Astrocyte of the spinal cord (primary cell): ENCODE results near the gene ZC3H18.
A peak's percentile ranks its signal among the peaks of the same experiment; 100 is the strongest.
"Not testable (repeated sequence)": the region's sequence is repeated elsewhere in the genome, so short reads cannot be mapped to it uniquely, and the experiment has no call there.

Experiments used
- DNase-seq: peaks from one replicate; pipeline ENCODE4 v3.0.0; 2011; ENCODE audit warnings: low read depth, low spot score
- H3K4me3 ChIP-seq: 2 replicates; pipeline ENCODE4 v1.5.1; 2011; ENCODE audit warnings: low read depth, mild to moderate bottlenecking, low read length, moderate library complexity
- in situ Hi-C: cut with HindIII; loops from 2 replicates; pipeline ENCODE4 v1.10.0; 2017; ENCODE audit warnings: low sequenced_read_pairs
- TF ChIP-seq, protein P1 (sequence below): IDR thresholded peaks from 2 replicates; pipeline ENCODE4 v1.5.1; 2012; ENCODE audit warnings: low read depth, mild to moderate bottlenecking, low read length, inconsistent platforms

Gene ZC3H18

DNA sequence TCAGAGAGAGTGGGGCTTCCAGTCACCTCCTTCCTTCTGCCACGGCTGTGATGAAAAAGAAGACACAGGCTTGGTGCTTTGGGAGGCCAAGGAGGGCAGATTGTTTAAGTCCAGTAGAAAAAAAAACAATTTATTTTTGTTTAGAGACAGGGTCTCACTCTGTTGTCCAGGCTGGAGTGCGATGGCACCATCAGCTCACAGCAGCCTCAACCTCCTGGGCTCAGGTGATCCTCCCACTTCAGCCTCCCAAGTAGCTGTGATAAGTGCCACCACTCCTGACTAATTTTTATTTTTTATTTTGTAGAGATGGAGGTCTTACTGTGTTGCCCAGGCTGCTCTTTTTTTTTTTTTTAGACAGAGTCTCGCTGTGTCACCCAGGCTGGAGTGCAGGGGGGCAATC lies 95.4 kb downstream of the ZC3H18 start:
- in situ Hi-C loops, result no loop called here
- no peak for DNase-seq
- TF ChIP-seq, protein P1, sequence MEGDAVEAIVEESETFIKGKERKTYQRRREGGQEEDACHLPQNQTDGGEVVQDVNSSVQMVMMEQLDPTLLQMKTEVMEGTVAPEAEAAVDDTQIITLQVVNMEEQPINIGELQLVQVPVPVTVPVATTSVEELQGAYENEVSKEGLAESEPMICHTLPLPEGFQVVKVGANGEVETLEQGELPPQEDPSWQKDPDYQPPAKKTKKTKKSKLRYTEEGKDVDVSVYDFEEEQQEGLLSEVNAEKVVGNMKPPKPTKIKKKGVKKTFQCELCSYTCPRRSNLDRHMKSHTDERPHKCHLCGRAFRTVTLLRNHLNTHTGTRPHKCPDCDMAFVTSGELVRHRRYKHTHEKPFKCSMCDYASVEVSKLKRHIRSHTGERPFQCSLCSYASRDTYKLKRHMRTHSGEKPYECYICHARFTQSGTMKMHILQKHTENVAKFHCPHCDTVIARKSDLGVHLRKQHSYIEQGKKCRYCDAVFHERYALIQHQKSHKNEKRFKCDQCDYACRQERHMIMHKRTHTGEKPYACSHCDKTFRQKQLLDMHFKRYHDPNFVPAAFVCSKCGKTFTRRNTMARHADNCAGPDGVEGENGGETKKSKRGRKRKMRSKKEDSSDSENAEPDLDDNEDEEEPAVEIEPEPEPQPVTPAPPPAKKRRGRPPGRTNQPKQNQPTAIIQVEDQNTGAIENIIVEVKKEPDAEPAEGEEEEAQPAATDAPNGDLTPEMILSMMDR, result no peak
- H3K4me3 ChIP-seq, result no peak overlapping the region

DNA sequence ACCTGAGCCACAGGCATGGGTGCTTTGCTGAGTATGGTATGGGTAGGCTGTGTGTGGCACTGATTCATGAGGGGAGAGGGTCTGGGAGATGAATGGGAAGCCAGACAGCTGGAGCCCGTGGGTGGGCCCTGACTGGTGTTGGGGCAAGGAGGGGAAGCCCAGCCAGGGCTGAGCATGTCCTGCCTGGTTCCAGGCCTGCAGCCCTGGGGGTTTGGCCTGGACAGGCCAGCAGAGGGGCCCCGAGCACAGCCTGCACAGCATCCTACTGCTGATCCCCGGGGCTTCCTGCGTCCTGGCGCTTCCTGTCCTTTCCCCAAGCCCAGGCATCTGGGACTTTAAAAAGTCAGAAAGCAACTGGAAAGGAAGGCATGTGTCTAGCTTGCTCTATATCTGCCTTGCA lies 97.3 kb downstream of the ZC3H18 start:
- DNase-seq, result no peak
- no peak overlapping the region for H3K4me3 ChIP-seq
- in situ Hi-C loops, result no loop called here
- TF ChIP-seq, protein P1, result no peak

DNA sequence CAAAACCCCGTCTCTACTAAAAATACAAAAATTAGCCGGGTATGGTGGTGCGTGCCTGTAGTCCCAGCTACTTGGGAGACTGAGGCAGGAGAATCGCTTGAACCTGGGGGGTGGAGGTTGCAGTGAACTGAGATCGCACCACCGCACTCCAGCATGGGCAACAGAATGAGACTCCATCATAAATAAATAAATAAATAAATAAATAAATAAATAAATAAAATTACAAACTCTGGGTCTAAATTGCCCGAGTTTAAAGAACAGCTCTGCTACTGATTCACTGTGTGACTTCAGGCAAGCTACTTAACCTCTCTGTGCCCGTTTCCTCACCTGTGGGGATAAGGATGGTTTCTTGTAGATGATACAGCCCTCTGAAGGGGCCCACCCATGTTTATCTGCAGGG lies 99.3 kb downstream of the ZC3H18 start:
- H3K4me3 ChIP-seq, DNase-seq, in situ Hi-C loops: not testable (repeated sequence)

DNA sequence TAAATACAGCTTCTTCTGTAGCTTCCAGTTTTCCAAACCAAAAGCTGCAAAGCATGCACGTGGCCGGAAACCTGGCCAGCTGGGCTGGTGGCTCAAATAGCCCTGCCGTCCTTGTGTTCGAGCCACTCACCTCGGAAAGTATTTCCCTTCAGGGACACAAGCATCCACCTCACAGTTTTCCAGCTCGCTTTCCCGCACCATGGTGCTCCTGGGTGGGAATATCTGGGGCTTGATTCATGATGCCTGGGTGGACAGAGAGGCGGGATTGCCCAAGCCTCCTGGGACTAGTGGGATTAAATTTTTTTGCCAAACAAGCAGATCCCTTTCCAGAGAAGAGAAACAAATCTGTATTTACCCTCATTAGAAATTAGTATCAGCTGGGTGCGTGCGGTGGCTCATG lies 99.8 kb downstream of the ZC3H18 start:
- TF ChIP-seq, protein P1, result no peak
- H3K4me3 ChIP-seq, result no peak overlapping the region
- no peak for DNase-seq
- in situ Hi-C loops, result no loop called here

DNA sequence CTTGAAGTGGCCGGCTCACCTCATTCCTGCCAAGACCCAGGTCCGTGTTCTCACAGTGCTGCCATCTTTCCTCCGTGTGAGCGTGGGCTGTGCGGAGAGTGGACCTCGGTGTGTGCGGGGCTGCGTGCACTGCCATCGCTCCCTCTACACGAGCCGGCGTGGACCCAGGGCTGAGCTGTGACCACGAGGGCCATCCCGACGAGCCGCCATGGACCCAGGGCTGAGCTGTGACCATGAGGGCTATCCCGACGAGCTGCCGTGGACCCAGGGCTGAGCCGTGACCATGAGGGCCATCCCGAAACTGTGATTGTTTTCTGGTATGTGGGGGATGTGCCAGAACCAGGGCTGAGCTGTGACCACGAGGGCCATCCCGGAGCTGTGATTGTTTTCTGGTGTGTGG lies 101.6 kb downstream of the ZC3H18 start:
- TF ChIP-seq, protein P1, result no peak
- in situ Hi-C loops, result no loop called here
- H3K4me3 ChIP-seq, result no peak overlapping the region
- DNase-seq, result no peak

DNA sequence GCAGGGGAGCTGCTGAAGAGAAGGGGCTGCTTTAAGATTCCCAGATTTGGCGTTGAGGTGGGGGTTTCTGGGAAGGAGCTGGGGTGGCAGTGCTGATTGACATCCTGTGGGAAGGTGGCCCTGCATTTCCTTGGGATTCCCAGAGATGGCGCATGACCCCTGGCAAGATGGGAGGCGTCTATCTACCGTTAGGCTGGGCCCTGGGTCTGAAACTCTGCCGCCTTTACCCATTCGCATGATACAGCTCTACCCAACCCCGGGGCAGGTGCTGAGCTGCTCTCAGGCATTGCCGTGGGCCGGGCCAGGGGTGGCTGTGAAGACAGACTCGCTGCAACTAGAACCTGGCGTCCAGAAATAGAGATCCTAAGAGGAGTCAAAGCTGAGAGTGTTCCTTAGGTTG lies 102.6 kb downstream of the ZC3H18 start:
- DNase-seq, result no peak
- H3K4me3 ChIP-seq, result no peak overlapping the region
- in situ Hi-C loops, result no loop called here
- TF ChIP-seq, protein P1, result peak; percentile 38

DNA sequence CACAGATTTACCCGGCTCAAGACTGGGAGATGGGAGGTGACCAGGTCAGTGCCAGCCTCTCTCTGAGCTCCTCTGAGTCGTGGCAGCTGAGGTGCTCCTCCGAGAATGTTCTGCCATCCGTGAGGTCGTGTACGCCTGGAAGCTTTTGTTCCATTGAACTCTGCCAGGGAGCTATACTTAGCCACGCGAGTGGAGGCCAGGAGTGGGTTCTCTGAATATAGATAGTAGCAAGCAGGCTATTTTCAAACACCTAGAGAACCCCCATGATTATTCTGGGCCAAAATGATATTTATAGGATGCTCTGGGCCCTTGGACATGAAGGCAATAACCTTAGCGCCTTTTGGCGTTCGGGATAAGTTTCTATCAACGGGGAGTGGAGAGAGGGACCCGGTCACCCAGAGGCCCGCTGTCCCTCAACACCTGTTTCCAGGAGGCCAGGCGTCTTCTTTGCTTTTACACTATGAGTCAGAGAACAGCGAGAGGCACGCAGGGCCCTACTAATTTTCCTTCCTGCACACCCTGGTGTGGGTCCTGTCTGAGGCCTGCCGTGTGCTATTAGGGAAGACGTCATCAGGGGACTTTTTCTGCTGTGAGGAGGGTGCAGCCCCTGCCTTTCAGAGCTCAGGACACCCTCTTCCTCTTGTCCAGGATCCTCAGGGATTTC lies 103.6 kb downstream of the ZC3H18 start:
- TF ChIP-seq, protein P1, result no peak
- no peak for DNase-seq
- in situ Hi-C loops, result no loop called here
- no peak overlapping the region for H3K4me3 ChIP-seq
